NCI-H2227 (cell line): Measurements from ENCODE around the gene TUSC7.

ENCODE experiments used
- DNase-seq: peaks from one replicate; lab custom pipeline; 2025; ENCODE audit not compliant: unreplicated experiment; lab: John Stamatoyannopoulos, UW

The TUSC7 gene

GRCh38 chr3:116709479-116709878 lies at the start of gene TUSC7:
Gene TUSC7, plus strand, starts transcription at chr3:116709779.
- DNase-seq: no peak

GRCh38 chr3:116661196-116661595 lies 48.4 kb upstream of the TUSC7 start:
- DNase-seq: no peak

- no peak for DNase-seq
These were observed 46.1 kb upstream of the TUSC7 start for GRCh38 chr3:116663161-116664110.

GRCh38 chr3:116667324-116667723 lies 42.3 kb upstream of the TUSC7 start:
- DNase-seq: no peak

GRCh38 chr3:116667791-116668190 lies 41.8 kb upstream of the TUSC7 start:
- no peak for DNase-seq

GRCh38 chr3:116669576-116669975 lies 40.0 kb upstream of the TUSC7 start:
- DNase-seq: no peak

- DNase-seq: no peak
These were observed 38.4 kb upstream of the TUSC7 start for GRCh38 chr3:116671151-116671550.

- DNase-seq: no peak
These were observed 30.7 kb upstream of the TUSC7 start for GRCh38 chr3:116678853-116679252.

- DNase-seq: no peak
These were observed 18.5 kb upstream of the TUSC7 start for GRCh38 chr3:116691041-116691440.

GRCh38 chr3:116701070-116701469 lies 8.5 kb upstream of the TUSC7 start:
- DNase-seq: no peak

GRCh38 chr3:116702334-116702733 lies 7.2 kb upstream of the TUSC7 start:
- DNase-seq: no peak

GRCh38 chr3:116707531-116707930 lies 2.0 kb upstream of the TUSC7 start:
- no peak for DNase-seq

GRCh38 chr3:116716490-116716889 lies 6.9 kb downstream of the TUSC7 start:
- no peak for DNase-seq

GRCh38 chr3:116717566-116717965 lies 8.0 kb downstream of the TUSC7 start:
- no peak for DNase-seq

GRCh38 chr3:116728454-116728853 lies 18.9 kb downstream of the TUSC7 start:
- DNase-seq: no peak

GRCh38 chr3:116734243-116734642 lies 24.7 kb downstream of the TUSC7 start:
- DNase-seq: no peak

- no peak for DNase-seq
These were observed 30.1 kb downstream of the TUSC7 start for GRCh38 chr3:116739678-116740077.

- DNase-seq: no peak
These were observed 30.7 kb downstream of the TUSC7 start for GRCh38 chr3:116740293-116740692.

- DNase-seq: no peak
These were observed 31.9 kb downstream of the TUSC7 start for GRCh38 chr3:116741467-116741866.

- no peak for DNase-seq
These were observed 33.5 kb downstream of the TUSC7 start for GRCh38 chr3:116743062-116743461.

GRCh38 chr3:116749388-116749787 lies 39.8 kb downstream of the TUSC7 start:
- DNase-seq: no peak

GRCh38 chr3:116757315-116757714 lies 47.7 kb downstream of the TUSC7 start:
- no peak for DNase-seq

GRCh38 chr3:116759316-116759715 lies 49.7 kb downstream of the TUSC7 start:
- no peak for DNase-seq
